DMS 273 (cell line): ENCODE data around the gene TCP10L.
"Not testable (repeated sequence)": the region's sequence is repeated elsewhere in the genome, so short reads cannot be mapped to it uniquely, and the experiment has no call there.

Experiments used
- DNase-seq: peaks from one replicate; lab custom pipeline; 2025; ENCODE audit not compliant: unreplicated experiment; lab: John Stamatoyannopoulos, UW

The TCP10L gene

GRCh38 chr21:32585042-32585710 lies at the start of gene TCP10L:
Gene TCP10L (minus strand): TSS chr21:32585523. CDS start chr21:32584304, 1,219 bp downstream.
- DNase-seq: no peak

GRCh38 chr21:32626621-32627196 lies 41.4 kb upstream of the TCP10L start:
- no peak for DNase-seq

- DNase-seq: not testable (repeated sequence)
These were observed 32.9 kb upstream of the TCP10L start for GRCh38 chr21:32618218-32618617.

- no peak for DNase-seq
These were observed 28.2 kb upstream of the TCP10L start for GRCh38 chr21:32613436-32614043.

- DNase-seq: no peak
These were observed 27.6 kb upstream of the TCP10L start for GRCh38 chr21:32612999-32613337.

- DNase-seq: peak; percentile 96
These were observed 27.0 kb upstream of the TCP10L start, which contains the start of gene CFAP298 for GRCh38 chr21:32612075-32612998. Gene CFAP298 (minus strand): TSS chr21:32612377. CDS start chr21:32612243, 134 bp downstream.

- peak; percentile 63 for DNase-seq
These were observed 26.2 kb upstream of the TCP10L start for GRCh38 chr21:32611471-32611997.

- DNase-seq: not testable (repeated sequence)
These were observed 25.6 kb upstream of the TCP10L start for GRCh38 chr21:32610940-32611339.

- no peak for DNase-seq
These were observed 23.5 kb upstream of the TCP10L start for GRCh38 chr21:32608851-32609250.

GRCh38 chr21:32605469-32605868 lies 20.1 kb upstream of the TCP10L start:
- no peak for DNase-seq

- DNase-seq: peak; percentile 87
These were observed 19.1 kb upstream of the TCP10L start for GRCh38 chr21:32604464-32604863.

- no peak for DNase-seq
These were observed 17.8 kb upstream of the TCP10L start for GRCh38 chr21:32603131-32603530.

- DNase-seq: no peak
These were observed 16.8 kb upstream of the TCP10L start for GRCh38 chr21:32602099-32602498.

GRCh38 chr21:32599526-32599925 lies 14.2 kb upstream of the TCP10L start:
- DNase-seq: no peak

GRCh38 chr21:32599091-32599490 lies 13.8 kb upstream of the TCP10L start:
- DNase-seq: no peak

- no peak for DNase-seq
These were observed 11.9 kb upstream of the TCP10L start for GRCh38 chr21:32597205-32597604.

- no peak for DNase-seq
These were observed 10.1 kb upstream of the TCP10L start for GRCh38 chr21:32595431-32595830.

GRCh38 chr21:32593690-32594089 lies 8.4 kb upstream of the TCP10L start:
- DNase-seq: no peak

GRCh38 chr21:32592929-32593502 lies 7.7 kb upstream of the TCP10L start:
- no peak for DNase-seq

GRCh38 chr21:32590130-32590529 lies 4.8 kb upstream of the TCP10L start:
- no peak for DNase-seq

GRCh38 chr21:32587651-32588050 lies 2.3 kb upstream of the TCP10L start:
- no peak for DNase-seq
